Forelimb muscle (tissue), 1 donor: ENCODE measurements around the gene HSCB. TPM values are rescaled to one million over a fixed set of nuclear protein-coding genes. Genes with fewer than 3 reads are reported as not detected.
"Not testable (repeated sequence)": the region's sequence is repeated elsewhere in the genome, so short reads cannot be mapped to it uniquely, and the experiment has no call there.

ENCODE experiments used
- DNase-seq: peaks from one replicate; pipeline ENCODE4 v3.0.0-alpha.2; 2013; ENCODE audit warnings: low read depth
- polyA plus RNA-seq: library from polyadenylated mRNA; unstranded; fragments of 120-200 nt; gene quantifications from one replicate; pipeline ENCODE4 v1.2.1, GENCODE V29; 2013; ENCODE audit not compliant: insufficient read length

HSCB gene
- polyA plus RNA-seq, 1 donor = 17.3 TPM

DNA sequence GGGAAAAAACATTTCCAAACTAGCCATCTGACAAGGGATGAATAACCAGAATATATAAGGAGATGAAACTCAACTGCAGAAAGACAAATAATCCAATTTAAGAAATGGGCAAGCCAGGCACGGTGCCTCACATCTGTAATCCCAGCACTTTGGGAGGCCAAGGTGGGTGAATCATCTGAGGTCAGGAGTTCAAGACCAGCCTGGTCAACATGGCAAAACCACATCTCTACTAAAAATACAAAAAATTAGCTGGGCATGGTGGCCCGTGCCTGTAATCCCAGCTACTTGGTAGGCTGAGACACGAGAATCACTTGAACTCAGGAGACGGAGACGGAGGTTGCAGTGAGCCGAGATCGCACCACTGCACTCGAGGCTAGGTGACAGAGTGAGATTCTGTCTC lies 3.0 kb upstream of the HSCB start:
- not testable (repeated sequence) for DNase-seq

- DNase-seq = no peak
Observed at GRCh38 chr22:28741200-28741784, 547 bp upstream of the HSCB start.

GRCh38 chr22:28742562-28742962 lies 723 bp downstream of the HSCB start:
- no peak for DNase-seq

DNA sequence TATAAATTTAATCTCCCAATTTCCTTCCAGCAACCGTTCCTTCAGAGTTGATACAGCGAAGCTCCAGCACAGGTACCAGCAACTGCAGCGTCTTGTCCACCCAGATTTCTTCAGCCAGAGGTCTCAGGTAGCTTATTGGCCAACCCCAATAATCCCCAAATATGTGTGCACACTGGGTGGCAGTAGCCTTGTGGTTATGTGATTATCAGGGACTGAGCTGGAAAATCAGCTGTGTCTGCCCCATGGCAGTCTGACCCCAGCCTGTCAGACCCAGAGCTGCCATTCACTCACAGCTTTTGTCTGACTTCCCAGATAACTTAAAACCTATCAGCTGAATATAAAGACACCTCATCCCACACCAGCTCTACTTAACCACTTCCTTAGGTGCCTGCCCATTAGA lies 2.0 kb downstream of the HSCB start:
- DNase-seq = no peak

- DNase-seq = no peak
Observed at GRCh38 chr22:28750471-28750881, 8.6 kb downstream of the HSCB start.

GRCh38 chr22:28754512-28754911 lies 12.7 kb downstream of the HSCB start:
- not testable (repeated sequence) for DNase-seq

DNA sequence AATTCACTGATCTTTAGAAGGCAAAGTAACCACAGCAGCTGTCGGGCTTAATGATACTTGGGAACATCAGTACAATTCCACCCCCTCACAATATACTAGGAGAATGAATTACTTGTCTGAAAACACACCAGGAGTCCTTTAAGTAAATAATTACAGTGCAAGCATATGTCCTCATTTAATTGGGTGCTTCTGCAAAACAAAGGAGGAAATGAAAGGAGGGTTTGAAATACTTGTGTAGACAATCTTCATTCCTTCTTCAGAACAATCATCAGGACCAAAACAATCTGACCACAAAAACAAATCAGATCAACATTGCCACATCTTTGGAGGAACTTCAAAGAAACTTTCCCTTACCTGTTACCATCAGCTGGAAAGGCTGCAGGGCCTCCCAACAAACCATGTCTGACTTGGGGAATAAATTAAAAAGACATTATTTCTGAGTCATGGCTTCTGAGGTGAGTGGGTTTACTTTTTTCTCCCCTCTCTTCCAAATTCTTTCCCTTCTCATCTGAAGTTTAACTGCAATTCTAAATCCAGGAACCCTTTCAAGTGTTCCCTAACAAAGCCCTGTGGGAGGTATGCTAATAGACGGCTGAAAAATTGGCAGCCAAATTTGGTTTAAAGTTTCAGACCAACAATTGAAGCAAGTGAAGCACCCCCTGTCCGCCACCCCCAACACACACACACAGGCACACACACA lies 18.2 kb downstream of the HSCB start:
- no peak for DNase-seq

DNA sequence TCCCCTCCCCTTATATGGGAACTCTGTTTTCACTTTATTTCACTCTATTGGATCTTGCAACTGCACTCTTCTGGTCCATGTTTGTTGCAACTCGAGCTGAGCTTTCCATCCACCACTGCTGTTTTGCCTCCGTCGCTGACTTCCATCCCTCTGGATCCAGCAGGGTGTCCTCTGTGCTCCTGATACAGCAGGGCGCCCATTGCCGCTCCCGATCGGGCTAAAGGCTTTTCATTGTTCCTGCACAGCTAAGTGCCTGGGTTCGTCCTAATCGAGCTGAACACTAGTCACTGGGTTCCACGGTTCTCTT lies 19.6 kb downstream of the HSCB start:
- no peak for DNase-seq

- DNase-seq = not testable (repeated sequence)
Observed at GRCh38 chr22:28762000-28762399, 20.2 kb downstream of the HSCB start.

DNA sequence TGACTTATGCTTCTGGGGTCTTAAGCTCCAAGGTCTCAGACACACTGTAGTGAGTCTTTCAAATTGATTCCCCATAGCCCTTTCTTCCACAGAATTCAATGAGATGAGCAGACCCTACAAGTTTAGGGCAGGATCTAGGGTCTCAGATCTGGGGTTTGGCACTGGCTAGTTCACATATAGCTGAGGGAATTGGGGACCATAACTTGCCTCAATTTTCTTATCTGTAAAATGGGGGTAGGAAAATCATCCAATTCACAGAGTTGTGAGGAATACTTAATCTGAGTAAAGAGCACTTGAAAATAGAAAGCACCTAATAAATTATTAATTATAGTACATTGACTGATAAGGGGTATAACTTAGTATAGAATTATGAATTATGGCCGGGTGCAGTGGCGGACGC lies 24.8 kb downstream of the HSCB start:
- DNase-seq = no peak

DNA sequence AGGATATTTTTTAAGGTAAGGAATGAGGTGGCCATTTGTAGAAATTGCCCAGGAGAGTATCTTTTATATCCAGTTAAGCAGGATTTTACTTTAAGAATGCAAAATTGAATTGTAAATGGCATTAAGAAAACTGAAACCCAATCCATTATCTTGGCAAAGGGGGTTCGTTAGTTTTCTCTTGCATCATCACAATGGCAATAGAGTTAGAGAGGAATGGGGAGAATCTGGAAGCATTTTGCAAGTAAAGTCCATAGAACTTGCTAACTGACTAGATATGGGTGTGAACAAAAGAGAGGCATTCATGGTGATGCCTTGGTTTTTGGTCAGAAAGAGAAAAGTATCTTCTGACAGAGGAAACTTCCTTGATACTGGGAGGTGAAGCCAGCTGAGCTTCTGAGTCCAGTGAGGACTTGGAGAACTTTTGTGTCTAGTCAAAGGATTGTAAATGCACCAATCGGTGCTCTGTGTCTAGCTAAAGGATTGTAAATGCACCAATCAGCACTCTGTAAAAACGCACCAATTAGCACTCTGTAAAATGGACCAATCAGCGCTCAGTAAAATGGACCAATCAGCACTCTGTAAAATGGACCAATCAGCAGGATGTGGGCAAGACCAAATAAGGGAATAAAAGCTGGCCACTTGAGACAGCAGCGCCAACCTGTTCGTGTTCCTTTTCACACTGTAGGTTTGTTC lies 27.0 kb downstream of the HSCB start:
- no peak for DNase-seq

DNA sequence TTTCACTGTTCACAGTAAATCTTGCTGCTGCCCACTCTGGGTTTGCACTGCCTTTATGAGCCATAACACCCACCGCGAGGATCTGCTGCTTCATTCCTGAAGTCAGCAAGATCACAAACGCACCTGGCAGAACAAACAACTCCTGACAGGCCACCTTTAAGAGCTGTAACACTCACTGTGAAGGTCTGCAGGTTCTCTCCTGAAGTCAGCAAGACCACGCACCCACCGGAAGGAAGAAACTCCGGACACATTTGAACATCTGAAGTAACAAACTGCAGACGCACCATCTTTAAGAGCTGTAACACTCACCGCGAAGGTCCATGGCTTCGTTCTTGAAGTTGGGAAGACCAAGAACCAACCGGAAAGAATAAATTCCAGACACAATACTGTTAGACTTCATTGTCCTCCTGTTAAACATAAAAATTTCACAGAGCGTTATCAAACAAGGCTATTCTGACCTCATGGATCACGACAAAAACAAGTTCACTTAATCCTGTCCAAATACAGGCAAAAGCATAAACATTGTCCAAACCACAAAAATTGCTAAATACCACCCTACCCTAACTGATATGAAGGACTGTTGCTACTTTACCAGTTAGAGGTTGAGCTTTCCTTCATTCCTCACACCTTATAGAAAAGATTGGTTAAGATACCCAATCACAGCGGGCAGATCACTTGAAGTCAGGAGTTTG lies 27.7 kb downstream of the HSCB start:
- no peak for DNase-seq

GRCh38 chr22:28771195-28771791 lies 29.5 kb downstream of the HSCB start:
- DNase-seq = no peak

- peak; percentile 94 for DNase-seq
Observed at GRCh38 chr22:28772633-28773460, 31.0 kb downstream of the HSCB start, which contains the start of gene CCDC117. Gene CCDC117, plus strand, starts transcription at chr22:28772695. Its CDS starts 155 bp downstream, at chr22:28772850.

GRCh38 chr22:28773461-28773867 lies 31.6 kb downstream of the HSCB start:
- DNase-seq = no peak

GRCh38 chr22:28774378-28774777 lies 32.5 kb downstream of the HSCB start:
- DNase-seq = no peak

DNA sequence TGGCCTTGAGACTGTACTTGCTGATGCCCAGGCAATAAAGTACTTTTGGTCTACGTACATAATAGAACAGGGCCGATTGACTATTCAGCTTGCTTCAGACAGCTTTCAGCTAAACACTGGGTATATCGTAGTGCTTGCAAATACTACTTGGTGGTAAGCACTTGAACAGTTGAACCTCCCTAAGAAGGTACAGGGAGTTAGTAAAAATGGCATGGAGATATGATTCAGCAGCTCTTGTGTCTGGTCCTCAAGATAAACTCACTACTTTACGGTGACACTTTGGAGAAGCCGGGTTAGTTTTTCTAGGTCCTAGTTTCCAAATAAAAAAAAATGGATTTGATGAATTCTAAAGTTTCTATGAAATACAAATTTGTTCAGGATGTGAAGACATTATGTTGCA lies 38.0 kb downstream of the HSCB start:
- DNase-seq = no peak

DNA sequence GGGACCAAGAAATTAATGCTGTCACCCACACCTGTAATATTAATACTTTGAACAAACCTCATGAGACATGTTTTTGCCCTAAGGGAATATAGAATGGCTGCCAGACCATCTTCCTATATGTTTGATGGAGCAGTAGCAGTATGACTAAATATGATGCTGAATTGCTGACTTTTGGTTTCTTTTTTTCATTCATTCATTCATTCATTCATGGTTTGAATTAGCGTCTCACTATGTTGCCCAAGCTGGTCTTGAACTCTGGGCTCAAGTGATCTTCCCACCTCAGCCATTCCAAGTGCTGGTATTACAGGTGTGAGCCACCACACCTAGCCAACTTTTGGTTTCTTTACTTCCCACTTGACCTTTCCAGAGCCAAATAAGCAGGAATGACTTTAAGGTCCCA lies 38.5 kb downstream of the HSCB start:
- no peak for DNase-seq

DNA sequence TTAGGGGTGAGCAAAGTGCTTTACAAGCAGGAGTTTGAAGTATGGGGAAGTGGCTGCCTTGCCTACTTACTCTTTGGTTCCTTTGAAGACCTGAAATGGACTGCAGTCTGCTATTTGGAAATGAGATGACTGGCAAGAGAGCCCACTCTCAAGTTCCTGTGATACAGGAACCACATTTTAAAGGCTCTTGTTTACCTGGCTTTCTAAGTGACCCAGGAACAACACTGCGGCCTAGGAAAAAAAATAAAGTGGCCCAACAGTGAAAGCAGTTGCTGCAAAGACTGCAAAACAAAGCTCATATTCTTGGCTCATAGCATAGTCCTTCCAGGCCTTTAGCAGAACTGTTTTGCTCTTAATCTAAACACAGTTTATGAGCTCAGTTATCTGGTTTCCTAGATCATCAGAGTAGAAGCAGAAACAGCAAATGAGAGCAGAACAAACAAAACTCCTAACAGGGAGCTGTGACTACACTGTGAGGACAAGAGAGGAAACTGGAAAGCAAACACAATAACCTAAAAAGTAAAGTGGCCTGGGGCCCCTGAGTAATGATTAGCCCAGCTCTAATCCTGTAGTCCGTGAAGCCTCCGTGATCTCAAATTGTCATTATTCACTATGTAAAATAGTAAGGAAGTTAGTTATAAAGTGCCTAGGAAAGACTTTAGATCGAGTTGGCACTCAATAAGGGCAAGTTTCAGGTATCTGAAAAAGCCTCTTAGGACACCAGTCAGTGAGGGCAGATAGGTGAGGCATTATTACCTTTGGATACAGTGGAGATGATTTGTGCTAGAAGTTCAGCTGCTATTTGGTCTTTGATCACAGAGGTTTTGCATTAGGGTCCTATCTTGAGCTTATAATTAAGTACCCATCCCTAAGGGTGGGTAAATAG lies 42.2 kb downstream of the HSCB start:
- DNase-seq = no peak

GRCh38 chr22:28788601-28789000 lies 46.8 kb downstream of the HSCB start:
- no peak for DNase-seq
